ENCODE measurements around the gene ZBTB32. TPM values are rescaled to one million over a fixed set of nuclear protein-coding genes. Genes with fewer than 3 reads are reported as not detected.

ZBTB32 gene
- total RNA-seq, 4 donors from 2014 or later: not detected

GRCh38 chr19:35693835-35694599, 10.3 kb upstream of the ZBTB32 start:
- no peak overlapping the region for H3K4me3 ChIP-seq
- H3K27me3 ChIP-seq: no peaks in the 10 kb centered on the region
- peak; percentile 84 to 91 for DNase-seq (ENCODE audit: low spot score in 2 of 2)
- H3K4me1 ChIP-seq: no peaks in the 10 kb centered on the region
- TF ChIP-seq CTCF (IDR thresholded peaks at IDR 0.05) (peak; percentile 97 to 98), POLR2AphosphoS5 (IDR thresholded peaks at IDR 0.05) (no peak), EP300 (IDR thresholded peaks at IDR 0.05) (no peak), POLR2A (IDR thresholded peaks at IDR 0.05) (no peak)
- H3K27ac ChIP-seq: no peak overlapping the region
- no peaks in the 10 kb centered on the region for H3K36me3 ChIP-seq
- no peaks in the 10 kb centered on the region for H3K9me3 ChIP-seq
- WGBS: 33% methylated on average over 8 of the region's 8 CpGs

DNA sequence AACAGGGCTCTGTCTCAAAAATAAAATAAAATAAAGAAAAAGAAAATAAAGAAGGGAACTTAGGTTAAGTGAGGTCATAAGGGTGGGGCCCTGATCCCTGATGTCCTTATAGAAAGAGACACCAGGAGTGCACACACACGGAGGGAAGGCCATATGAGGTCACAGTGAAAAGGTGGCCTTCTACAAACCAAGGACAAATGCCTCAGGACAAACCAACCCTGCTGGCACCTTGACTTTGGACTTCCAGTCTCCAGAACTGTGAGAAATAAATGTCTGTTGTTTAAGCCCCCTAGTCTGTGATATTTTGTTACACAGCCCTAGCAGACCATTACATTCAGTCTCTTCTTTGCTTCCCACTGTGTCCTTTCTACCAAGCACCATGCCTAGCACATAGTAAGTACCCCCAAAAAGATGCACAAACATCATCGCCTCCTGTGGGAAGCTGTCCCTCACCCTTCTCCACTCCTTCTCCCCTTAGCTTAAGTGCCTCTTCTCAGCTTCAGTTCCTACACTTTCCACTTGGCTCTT, 8.4 kb upstream of the ZBTB32 start:
- Histone ChIP-seq H3K4me3 (no peak overlapping the region), H3K27ac (no peak overlapping the region), H3K4me1 (no peaks in the 10 kb centered on the region), H3K36me3 (no peaks in the 10 kb centered on the region), H3K9me3 (no peaks in the 10 kb centered on the region), H3K27me3 (no peaks in the 10 kb centered on the region)
- 87% methylated on average over 2 of the region's 2 CpGs for WGBS
- DNase-seq (ENCODE audit: low spot score in 2 of 2): no peak
- TF ChIP-seq CTCF (IDR thresholded peaks at IDR 0.05): no peak

DNA sequence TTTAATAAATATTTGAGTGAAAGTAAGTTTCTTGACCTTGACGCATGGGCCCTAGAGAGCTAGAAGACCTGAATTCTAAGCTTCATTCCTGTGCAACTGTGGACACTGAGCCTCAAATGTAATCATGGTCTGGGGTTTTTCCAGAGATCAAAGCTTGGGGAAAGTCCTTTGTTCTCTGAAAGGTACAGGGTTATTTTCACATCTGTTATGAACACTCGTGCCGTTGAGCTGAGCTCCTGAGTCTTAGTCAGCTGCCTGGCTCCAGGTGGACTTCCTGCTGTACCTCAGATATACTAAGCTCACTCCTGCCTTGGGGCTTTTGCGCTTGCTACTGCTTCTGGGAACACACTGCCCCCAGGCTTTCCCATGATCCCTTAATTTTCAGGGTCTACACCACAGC, 7.5 kb upstream of the ZBTB32 start:
- Histone ChIP-seq H3K27me3 (no peaks in the 10 kb centered on the region), H3K9me3 (no peaks in the 10 kb centered on the region), H3K4me1 (peaks cover 1% of the 10 kb centered on the region), H3K27ac (no peak overlapping the region), H3K36me3 (no peaks in the 10 kb centered on the region), H3K4me3 (no peak overlapping the region)
- TF ChIP-seq EP300 (IDR thresholded peaks at IDR 0.05) (no peak), POLR2A (IDR thresholded peaks at IDR 0.05) (no peak), POLR2AphosphoS5 (IDR thresholded peaks at IDR 0.05) (no peak), CTCF (IDR thresholded peaks at IDR 0.05) (no peak)
- no peak for DNase-seq (ENCODE audit: low spot score in 2 of 2)
- 75% methylated on average over 4 of the region's 4 CpGs for WGBS

DNA sequence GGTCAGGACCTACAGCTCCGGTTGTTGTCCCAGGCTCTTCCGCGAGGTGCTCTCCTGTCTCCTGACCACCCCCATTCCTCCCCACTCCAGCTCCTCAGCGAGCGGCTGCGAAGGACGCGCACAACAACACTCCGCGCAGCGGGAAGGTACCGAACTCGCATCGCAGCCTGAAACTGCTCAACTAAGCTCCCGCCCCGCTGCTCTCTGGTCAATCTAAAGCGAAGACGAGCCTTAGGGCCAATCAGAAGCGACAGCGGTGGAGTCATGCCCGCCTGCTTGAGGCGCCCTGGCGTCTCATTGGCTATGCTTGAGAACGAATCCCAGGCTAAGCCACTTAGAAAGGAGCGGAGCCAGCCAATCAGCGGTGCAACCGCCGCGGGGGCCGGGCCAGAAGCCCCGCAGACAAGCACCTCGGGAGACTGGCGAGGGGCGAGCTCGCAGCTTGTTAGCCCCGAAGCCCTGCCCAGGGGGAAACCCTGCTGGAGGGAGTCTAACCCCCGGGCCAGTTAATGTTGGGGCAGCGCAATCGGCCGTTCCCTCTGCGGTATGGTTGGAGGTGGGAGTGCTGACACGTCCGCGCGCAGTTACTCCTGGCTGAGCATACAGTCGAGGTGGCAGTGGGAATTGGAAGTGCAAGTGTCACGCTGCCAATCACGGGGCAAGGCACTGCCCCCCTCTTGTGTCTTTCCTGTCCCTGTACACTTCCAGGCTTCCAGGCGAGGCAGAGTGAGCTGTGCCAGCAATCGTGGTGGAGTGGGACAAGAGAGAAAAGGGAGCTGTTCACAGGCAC, 1.9 kb upstream of the ZBTB32 start:
- H3K4me1 ChIP-seq: peaks cover 13% of the 10 kb centered on the region
- DNase-seq (ENCODE audit: low spot score in 2 of 2): peak; percentile 98 to 99

More for the DNA sequence above, 1.9 kb upstream of the ZBTB32 start:
- TF ChIP-seq POLR2AphosphoS5 (IDR thresholded peaks at IDR 0.05) (no peak), CTCF (IDR thresholded peaks at IDR 0.05) (no peak), EP300 (IDR thresholded peaks at IDR 0.05) (no peak), POLR2A (IDR thresholded peaks at IDR 0.05) (no peak)
- Histone ChIP-seq H3K4me3 (peak overlapping the region; percentile 64), H3K27me3 (no peaks in the 10 kb centered on the region), H3K27ac (no peak overlapping the region), H3K36me3 (no peaks in the 10 kb centered on the region), H3K9me3 (no peaks in the 10 kb centered on the region)
- WGBS: 0% methylated on average over 6 of the region's 50 CpGs
